CD4-positive, alpha-beta T cell treated with Interleukin-17A for 4 hours (primary cell): Measurements from ENCODE around the gene SMG6.
"Not testable (repeated sequence)": the region's sequence is repeated elsewhere in the genome, so short reads cannot be mapped to it uniquely, and the experiment has no call there.

Experiments used
- DNase-seq: peaks from one replicate; pipeline ENCODE4 v3.0.0-alpha.2; 2020; ENCODE audit warnings: mixed read lengths

SMG6 gene

DNA sequence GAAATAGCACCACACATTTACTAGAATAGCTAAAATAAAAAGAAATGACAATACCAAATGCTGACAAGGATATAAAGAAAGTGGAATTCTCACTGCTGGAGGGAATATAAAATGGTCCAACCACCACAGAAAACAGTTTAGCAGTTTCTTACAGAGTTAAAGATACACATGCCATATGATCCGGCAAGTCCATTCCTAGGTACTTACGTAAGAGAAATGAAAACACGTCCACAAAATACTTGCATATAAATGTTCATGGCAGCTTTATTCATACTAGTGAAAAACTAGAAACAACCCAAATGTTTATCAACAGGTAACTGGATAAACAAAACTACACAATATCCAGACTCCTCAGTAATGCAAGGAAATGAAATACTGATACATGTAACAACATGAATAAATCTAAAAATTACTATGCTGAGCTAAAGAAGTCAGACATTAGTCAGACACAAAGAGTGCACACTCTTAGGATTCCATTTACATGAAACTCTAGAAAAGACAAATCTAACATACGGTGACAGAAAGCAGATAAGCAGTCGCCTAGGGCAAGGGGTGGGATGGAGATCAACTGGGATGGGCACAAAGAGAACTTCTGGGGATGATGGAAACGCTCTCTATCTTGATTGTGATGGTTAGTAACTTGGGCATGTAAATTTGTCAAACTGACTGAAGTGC, 76.4 kb downstream of the SMG6 start:
- DNase-seq = no peak

GRCh38 chr17:2223617-2223927, 80.0 kb downstream of the SMG6 start:
- DNase-seq = no peak

DNA sequence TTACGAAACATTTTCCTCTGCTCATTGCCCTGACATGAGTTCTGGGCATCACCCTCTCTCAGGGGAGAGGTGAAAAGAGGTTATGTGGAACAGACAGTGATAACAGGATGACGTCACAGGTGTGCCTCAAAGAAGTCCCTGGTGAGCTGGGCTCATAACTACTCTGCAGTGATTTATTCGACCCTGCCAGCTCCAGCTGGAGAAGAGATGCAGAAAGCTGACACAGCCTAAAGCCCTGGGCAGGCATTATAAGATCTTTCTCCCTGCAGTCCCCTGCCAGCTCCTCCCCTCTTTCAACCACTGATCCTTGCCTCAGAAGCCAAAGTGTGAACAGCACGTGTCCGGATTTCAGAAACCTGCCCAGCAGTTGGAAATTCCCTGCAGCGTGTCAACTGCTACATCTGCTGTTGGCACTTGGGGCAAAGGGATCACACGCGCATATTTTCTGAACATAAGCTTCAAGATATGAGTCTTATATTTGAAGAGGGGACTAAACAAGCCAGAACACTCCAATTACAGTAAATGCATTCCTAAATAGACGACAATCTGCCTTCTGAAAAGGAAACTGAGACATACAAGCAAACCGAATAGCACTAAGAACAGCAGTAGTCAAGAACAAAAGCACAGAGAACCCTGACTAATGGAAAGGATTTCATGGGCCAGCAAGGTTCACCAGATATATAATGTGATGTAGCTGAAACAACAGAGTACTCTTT, 80.5 kb downstream of the SMG6 start:
- DNase-seq = peak; percentile 32

DNA sequence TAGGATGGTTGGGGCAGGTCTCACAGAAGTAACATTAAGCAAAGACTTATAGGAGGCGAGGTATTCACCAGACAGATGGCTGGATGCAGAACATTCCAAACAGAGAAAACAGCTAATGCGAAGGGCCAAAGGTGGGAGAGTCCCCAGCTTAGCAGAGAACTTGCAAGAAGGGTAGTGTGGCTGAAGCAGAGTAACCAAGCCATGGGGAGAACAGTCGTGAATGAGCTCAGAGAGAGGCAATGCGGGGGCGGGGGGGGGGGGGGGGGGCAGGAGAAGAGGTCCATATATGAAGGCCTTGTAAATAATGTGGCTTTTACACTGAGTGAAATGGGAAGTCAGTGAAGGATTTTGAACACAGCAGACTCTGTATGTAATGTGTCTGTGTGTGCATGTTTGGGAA, 81.3 kb downstream of the SMG6 start:
- DNase-seq = no peak

DNA sequence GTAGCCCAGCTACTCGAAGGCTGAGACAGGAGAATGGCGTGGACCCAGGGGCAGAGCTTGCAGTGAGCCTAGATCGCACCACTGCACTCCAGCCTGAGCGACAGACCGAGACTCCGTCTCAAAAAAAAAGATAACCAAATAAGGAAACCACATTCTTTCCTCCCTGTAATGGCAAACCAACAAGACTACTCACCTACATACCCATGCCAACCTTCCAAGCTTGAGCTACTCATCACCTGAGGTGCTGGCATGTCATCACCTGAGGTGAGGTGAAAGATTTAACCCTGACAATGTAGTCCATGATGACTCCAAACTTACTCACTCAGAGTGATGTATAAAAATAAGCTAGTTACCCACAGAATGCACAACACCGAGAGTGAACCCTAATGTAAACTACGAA, 85.2 kb downstream of the SMG6 start:
- no peak for DNase-seq

- peak; percentile 78 for DNase-seq
Measured at GRCh38 chr17:2215616-2216364, 87.8 kb downstream of the SMG6 start.

- peak; percentile 46 for DNase-seq
Measured at GRCh38 chr17:2214929-2215615, 88.5 kb downstream of the SMG6 start.

- peak; percentile 38 for DNase-seq
Measured at GRCh38 chr17:2214047-2214928, 89.3 kb downstream of the SMG6 start.

GRCh38 chr17:2213291-2213960, 90.2 kb downstream of the SMG6 start:
- DNase-seq = no peak

DNA sequence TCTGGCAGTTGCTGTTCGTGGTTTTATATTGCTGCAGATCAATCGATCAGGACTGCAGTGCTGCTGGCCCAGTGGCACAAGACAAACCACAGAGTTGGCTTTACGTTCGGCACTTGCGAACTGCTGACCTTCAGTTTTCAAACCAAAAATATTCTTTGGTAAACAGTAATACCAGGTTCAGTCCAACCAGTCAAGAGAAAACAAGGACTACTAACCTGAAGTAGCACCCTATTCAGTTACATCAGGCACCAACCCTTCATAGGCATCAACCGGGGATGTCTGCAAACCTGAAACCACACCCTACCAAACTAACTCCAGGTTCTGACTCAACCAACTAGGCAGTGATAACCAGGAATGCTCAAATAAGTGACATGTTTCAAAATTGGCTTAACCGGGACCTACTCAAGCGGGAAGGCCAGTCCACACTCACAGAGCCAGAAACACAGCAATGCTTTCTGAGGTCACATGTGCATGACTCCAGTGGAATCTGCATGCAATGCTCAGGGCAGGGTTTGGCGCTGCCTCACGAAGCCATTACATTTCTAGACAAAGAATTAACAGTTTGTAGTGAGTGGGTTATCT, 91.1 kb downstream of the SMG6 start:
- no peak for DNase-seq

- DNase-seq = no peak
Measured at GRCh38 chr17:2211661-2212399, 91.8 kb downstream of the SMG6 start.

GRCh38 chr17:2210726-2211125, 92.9 kb downstream of the SMG6 start:
- no peak for DNase-seq

GRCh38 chr17:2207815-2208515, 95.6 kb downstream of the SMG6 start:
- DNase-seq = no peak

DNA sequence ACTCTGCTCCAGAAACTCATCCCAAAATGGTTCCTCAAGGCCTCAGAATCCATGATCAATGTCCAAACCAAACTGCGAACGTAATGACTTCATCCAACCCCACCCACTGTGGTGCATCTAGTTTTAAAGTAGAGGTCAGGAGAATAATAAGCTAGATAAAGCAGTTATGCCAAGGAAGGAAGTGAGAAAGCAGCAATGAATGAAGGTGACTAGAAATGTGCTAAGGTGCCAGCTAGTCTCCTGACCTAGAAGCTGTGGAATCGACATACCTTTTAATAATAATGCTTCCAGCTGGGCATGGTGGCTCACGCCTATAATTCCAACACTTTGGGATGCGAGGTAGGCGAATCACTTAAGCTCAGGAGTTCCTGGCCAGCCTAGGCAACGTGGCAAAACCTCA, 99.2 kb downstream of the SMG6 start:
- DNase-seq = no peak

DNA sequence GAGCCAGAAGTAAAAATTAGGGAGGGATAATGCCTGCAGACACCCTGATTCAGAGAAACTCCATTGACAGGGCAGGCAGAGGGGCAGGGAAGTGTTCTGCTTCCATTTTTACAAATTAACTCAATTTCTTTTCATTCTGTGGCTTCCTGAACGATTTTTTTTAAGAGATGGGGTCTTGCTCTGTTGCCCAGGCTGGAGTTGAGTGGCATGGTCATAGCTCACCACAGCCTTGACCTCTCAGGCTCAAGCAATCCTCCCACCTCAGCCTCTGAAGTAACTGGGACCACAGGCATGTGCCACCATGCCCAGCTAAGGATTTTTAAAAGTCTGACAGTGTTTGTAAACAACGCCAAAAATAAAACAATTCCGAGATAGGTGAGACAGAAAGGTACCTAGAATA, 99.8 kb downstream of the SMG6 start:
- DNase-seq = no peak

GRCh38 chr17:2202996-2203575, 100.5 kb downstream of the SMG6 start:
- DNase-seq = no peak

DNA sequence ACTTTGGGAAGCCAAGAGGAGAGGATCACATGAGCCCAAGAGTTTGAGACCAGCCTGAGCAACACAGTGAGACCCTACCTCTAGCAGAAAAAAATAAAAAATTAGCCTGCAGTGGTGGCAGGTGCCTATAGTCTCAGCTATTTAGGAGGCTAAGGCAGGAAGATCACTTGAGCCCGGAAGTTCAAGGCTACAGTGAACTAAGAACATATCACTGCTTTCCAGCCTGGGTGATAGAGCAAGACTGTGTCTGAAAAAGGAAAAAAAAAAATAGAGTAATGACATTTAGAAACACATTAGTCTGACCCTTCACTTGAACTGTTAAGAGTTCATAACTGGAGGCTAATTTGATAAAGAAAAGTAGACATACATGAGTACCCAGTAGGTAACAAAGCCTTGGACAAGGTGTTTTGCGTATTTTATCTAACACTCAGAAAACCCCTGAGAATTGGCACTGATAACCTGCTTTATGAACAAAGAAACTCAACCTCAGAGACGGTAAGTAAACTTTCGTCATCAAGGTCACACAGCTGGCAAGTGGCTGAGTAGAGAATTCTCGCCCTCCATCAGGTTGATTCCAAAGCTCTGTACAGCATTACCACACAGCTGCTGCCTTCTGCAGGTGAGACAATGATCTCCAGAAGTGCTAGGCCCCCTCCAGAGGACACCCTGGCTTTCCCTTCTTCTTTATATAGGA, 101.1 kb downstream of the SMG6 start:
- DNase-seq = no peak

DNA sequence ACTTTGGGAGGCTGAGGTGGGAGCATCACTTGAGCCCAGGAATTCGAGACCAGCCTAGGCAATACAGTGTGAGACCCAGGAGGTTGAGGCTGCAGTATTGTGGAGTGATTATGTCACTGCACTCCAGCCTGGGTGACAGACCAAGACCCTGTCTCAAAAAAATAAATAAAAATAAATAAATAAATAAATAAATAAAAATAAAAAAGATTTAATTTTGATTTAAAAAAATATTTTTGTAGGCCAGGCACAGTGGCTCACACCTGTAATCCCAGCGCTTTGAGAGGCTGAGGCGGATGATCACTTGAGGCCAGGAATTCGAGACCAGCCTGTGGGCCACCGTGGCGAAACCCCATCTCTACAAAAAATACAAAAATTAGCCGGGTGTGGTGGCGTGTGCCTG, 104.2 kb downstream of the SMG6 start:
- not testable (repeated sequence) for DNase-seq

DNA sequence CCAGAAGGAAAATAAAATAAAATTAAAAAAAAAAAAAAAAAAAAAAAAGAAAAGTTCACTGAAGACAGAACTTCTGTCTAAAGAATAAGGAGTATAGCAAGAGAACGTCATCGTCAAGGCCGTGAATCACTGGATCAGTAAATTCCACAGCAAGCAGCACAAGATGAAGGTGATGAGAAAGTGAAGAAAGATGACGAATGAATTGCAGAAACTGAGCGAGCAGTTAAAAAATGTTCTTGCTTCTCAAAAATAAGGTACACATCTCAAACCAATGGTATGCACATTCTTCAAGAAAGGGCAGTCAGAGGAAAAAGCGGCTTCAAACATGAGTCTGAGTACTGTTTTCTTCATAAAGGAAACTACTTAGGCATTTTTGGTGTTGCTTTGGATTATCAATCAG, 104.7 kb downstream of the SMG6 start:
- DNase-seq = no peak
